GM23338 (cell line): ENCODE measurements around the gene PTPRQ. TPM values are rescaled to one million over a fixed set of nuclear protein-coding genes. Genes with fewer than 3 reads are reported as not detected.

Source experiments
- ATAC-seq: fragments of 200-7000 bp; cut with Tn5 transposase; 3 replicates; pipeline ENCODE4 v1.9.1; 2020
- DNase-seq: peaks from one replicate; pipeline ENCODE4 v3.0.0-alpha.2; 2015; ENCODE audit warnings: low spot score
- H2AFZ ChIP-seq: fragments of 200-600 bp; sonication (generic); 2 replicates; pipeline ENCODE4 v1.8.0; 2016; ENCODE audit warnings: antibody characterized with exemption, mild to moderate bottlenecking, moderate library complexity
- H3F3A ChIP-seq: fragments of 200-600 bp; sonication (generic); replicated peaks from 2 replicates; pipeline ENCODE4 v1.8.0; 2017; ENCODE audit warnings: antibody characterized with exemption, mixed run types, low read depth
- H3K27ac ChIP-seq: fragments of 200-600 bp; sonication (generic); 2 replicates; pipeline ENCODE4 v1.6.1; 2016; ENCODE audit warnings: low read depth
- H3K27me3 ChIP-seq: fragments of 200-600 bp; sonication (generic); 2 replicates; pipeline ENCODE4 v1.8.0; 2016; ENCODE audit warnings: mild to moderate bottlenecking, mixed run types, moderate library complexity; ENCODE audit not compliant: insufficient read depth
- H3K36me3 ChIP-seq: fragments of 200-600 bp; sonication (generic); 2 replicates; pipeline ENCODE4 v1.8.0; 2016; ENCODE audit warnings: mild to moderate bottlenecking; ENCODE audit not compliant: insufficient read depth
- H3K4me1 ChIP-seq: fragments of 200-600 bp; sonication (generic); 2 replicates; pipeline ENCODE4 v1.8.0; 2016; ENCODE audit warnings: mild to moderate bottlenecking, moderate library complexity; ENCODE audit not compliant: insufficient read depth
- H3K4me2 ChIP-seq: fragments of 200-600 bp; sonication (generic); 2 replicates; pipeline ENCODE4 v1.7.1; 2017; ENCODE audit warnings: mixed run types
- H3K4me3 ChIP-seq: fragments of 200-600 bp; sonication (generic); 2 replicates; pipeline ENCODE4 v1.6.1; 2016; ENCODE audit warnings: mixed run types
- H3K79me2 ChIP-seq: fragments of 200-600 bp; sonication (generic); replicated peaks from 2 replicates; pipeline ENCODE4 v1.8.0; 2017; ENCODE audit warnings: mild to moderate bottlenecking; ENCODE audit not compliant: insufficient read depth
- H3K9me2 ChIP-seq: fragments of 200-600 bp; sonication (generic); 2 replicates; pipeline ENCODE4 v1.8.0; 2017; ENCODE audit not compliant: insufficient read depth
- H4K20me1 ChIP-seq: fragments of 200-600 bp; sonication (generic); replicated peaks from 2 replicates; pipeline ENCODE4 v1.8.0; 2017; ENCODE audit warnings: mild to moderate bottlenecking; ENCODE audit not compliant: insufficient read depth
- H3K27ac Mint-ChIP-seq: 2 replicates; pipeline ENCODE4 v1.8.0; 2020; ENCODE audit warnings: inconsistent platforms, mild to moderate bottlenecking, moderate library complexity, mixed read lengths
- H3K27me3 Mint-ChIP-seq: 3 replicates; pipeline ENCODE4 v1.8.0; 2022; ENCODE audit warnings: low read depth, mild to moderate bottlenecking, moderate library complexity, mixed read lengths, inconsistent platforms; ENCODE audit not compliant: insufficient read depth, poor library complexity
- H3K36me3 Mint-ChIP-seq: 3 replicates; pipeline ENCODE4 v1.8.0; 2021; ENCODE audit warnings: low read depth, mild to moderate bottlenecking, inconsistent platforms, moderate library complexity, mixed read lengths
- H3K4me1 Mint-ChIP-seq: 3 replicates; pipeline ENCODE4 v1.8.0; 2020; ENCODE audit warnings: mild to moderate bottlenecking, inconsistent platforms, mixed read lengths
- H3K4me3 Mint-ChIP-seq: 3 replicates; pipeline ENCODE4 v1.8.0; 2021; ENCODE audit warnings: moderate library complexity, mild to moderate bottlenecking, inconsistent platforms, mixed read lengths
- H3K9me3 Mint-ChIP-seq: 3 replicates; pipeline ENCODE4 v1.8.0; 2020; ENCODE audit warnings: moderate library complexity, mild to moderate bottlenecking, inconsistent platforms, mixed read lengths
- EZH2phosphoT487 ChIP-seq: fragments of 200-600 bp; sonication (generic); IDR thresholded peaks from one replicate; pipeline ENCODE4 v1.8.1; 2018; ENCODE audit warnings: antibody characterized with exemption; ENCODE audit not compliant: unreplicated experiment
- JUNB ChIP-seq: IDR thresholded peaks from one replicate; pipeline ENCODE4 v1.6.1; 2016; ENCODE audit warnings: antibody characterized with exemption; ENCODE audit not compliant: unreplicated experiment
- NANOG ChIP-seq: IDR thresholded peaks from 2 replicates; pipeline ENCODE4 v1.6.1; 2016; ENCODE audit warnings: antibody characterized with exemption, borderline replicate concordance
- POLR2AphosphoS5 ChIP-seq: IDR thresholded peaks from 2 replicates; pipeline ENCODE4 v1.6.1; 2016; ENCODE audit warnings: antibody characterized with exemption, low read depth
- polyA plus RNA-seq: library from polyadenylated mRNA; unstranded; fragments of >200 nt; fragmentation: Nextera tagmentation; extraction: Ambion mirVana; gene quantifications from 2 replicates; pipeline ENCODE4 v1.2.1, GENCODE V29; 2016
- total RNA-seq: library from RNA; depleted of rRNA; stranded (reverse); fragments of >200 nt; shearing (Covaris generic); gene quantifications from 2 replicates; pipeline ENCODE4 v1.2.3, GENCODE V29; 2014
- TF ChIP-seq, protein P1 (sequence below), 2 experiments: fragments of 200-600 bp in 1 of 2; sonication (generic) in 1 of 2; conservative IDR thresholded peaks; 2 replicates each; pipeline versions ENCODE4 v1.5.1 to v1.6.1; 2016 to 2017; ENCODE audit warnings: antibody characterized with exemption in 2 of 2, low read depth in 2 of 2, mild to moderate bottlenecking in 2 of 2, moderate library complexity in 1 of 2
- TF ChIP-seq, protein P2 (sequence below): IDR thresholded peaks from one replicate; pipeline ENCODE4 v1.6.1; 2018; ENCODE audit warnings: antibody characterized with exemption; ENCODE audit not compliant: unreplicated experiment
- TF ChIP-seq, protein P3 (sequence below): IDR thresholded peaks from 2 replicates; pipeline ENCODE4 v1.6.1; 2016; ENCODE audit warnings: antibody characterized with exemption

PTPRQ gene
- total and polyA plus RNA-seq, 2 experiments from 2014 or later = not detected

DNA sequence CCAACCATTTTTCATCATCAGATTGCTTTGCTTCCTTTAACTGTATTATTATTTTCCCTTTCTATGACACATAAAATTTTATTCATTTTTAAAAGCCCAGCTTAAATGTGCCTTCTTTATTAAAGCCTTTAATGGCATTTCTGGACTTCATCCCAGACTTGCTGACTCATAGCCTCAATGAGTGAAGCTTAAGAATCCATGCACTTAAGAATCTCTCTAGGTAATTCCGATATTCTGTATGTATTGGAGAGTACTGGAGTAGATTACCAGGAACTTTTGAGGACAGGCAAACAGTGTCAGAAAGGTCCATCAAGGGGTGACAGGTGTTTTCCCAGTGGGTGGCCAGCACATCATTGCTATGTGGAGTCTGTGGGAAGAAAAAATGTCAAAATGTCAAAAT, 107.9 kb downstream of the PTPRQ start:
- Histone ChIP-seq H3K4me2 (no peak overlapping the region), H3F3A (no peaks in the 10 kb centered on the region)
- no peak for ATAC-seq

DNA sequence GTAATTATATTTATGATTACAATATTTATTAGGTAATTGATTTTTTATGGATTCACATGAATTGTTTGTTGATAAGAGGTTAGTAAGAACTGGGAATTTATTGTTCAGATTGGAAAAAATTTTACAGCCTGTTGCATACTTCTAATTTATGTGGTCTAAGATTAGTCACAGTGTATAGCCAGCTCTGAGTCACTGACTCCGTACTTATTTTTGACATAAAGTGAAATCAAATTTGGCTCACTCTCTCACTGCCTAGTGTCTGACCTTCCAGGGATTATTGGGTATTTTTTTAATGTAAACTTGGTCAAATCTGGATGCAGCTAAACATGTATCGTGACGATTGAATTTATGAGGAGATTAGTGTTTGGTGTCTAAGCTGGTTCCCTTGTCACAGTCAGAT, 109.3 kb downstream of the PTPRQ start:
- no peaks in the 10 kb centered on the region for H3K4me1 ChIP-seq
- DNase-seq (no peak), ATAC-seq (no peak)
- H3K36me3 ChIP-seq = no peaks in the 10 kb centered on the region
- Mint-ChIP-seq H3K4me1 (no peaks in the 10 kb centered on the region), H3K9me3 (no peaks in the 10 kb centered on the region), H3K27me3 (no peaks in the 10 kb centered on the region), H3K27ac (no peak overlapping the region), H3K36me3 (no peaks in the 10 kb centered on the region), H3K4me3 (no peak overlapping the region)
- H3K27me3 ChIP-seq = no peaks in the 10 kb centered on the region
- no peak overlapping the region for H3K4me2 ChIP-seq
- no peaks in the 10 kb centered on the region for H3K9me2 ChIP-seq
- H3F3A ChIP-seq = no peaks in the 10 kb centered on the region
- no peak overlapping the region for H3K4me3 ChIP-seq
- no peaks in the 10 kb centered on the region for H4K20me1 ChIP-seq
- no peaks in the 10 kb centered on the region for H3K79me2 ChIP-seq
- H2AFZ ChIP-seq = no peak overlapping the region
- no peak overlapping the region for H3K27ac ChIP-seq
- TF ChIP-seq, protein P1, sequence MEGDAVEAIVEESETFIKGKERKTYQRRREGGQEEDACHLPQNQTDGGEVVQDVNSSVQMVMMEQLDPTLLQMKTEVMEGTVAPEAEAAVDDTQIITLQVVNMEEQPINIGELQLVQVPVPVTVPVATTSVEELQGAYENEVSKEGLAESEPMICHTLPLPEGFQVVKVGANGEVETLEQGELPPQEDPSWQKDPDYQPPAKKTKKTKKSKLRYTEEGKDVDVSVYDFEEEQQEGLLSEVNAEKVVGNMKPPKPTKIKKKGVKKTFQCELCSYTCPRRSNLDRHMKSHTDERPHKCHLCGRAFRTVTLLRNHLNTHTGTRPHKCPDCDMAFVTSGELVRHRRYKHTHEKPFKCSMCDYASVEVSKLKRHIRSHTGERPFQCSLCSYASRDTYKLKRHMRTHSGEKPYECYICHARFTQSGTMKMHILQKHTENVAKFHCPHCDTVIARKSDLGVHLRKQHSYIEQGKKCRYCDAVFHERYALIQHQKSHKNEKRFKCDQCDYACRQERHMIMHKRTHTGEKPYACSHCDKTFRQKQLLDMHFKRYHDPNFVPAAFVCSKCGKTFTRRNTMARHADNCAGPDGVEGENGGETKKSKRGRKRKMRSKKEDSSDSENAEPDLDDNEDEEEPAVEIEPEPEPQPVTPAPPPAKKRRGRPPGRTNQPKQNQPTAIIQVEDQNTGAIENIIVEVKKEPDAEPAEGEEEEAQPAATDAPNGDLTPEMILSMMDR (conservative IDR thresholded peaks at IDR 0.05; ENCODE audit: low read depth in 2 of 2) = no peak
- TF ChIP-seq NANOG = no peak

More for the DNA sequence above, 107.9 kb downstream of the PTPRQ start:
- Mint-ChIP-seq H3K4me3 (no peak overlapping the region), H3K4me1 (no peaks in the 10 kb centered on the region), H3K27ac (no peak overlapping the region), H3K9me3 (no peaks in the 10 kb centered on the region), H3K27me3 (no peaks in the 10 kb centered on the region), H3K36me3 (no peaks in the 10 kb centered on the region)
- Histone ChIP-seq H3K79me2 (no peaks in the 10 kb centered on the region), H3K27ac (no peak overlapping the region), H3K4me3 (no peak overlapping the region), H4K20me1 (no peaks in the 10 kb centered on the region), H3K36me3 (no peaks in the 10 kb centered on the region), H2AFZ (no peak overlapping the region), H3K4me1 (no peaks in the 10 kb centered on the region), H3K9me2 (no peaks in the 10 kb centered on the region), H3K27me3 (no peaks in the 10 kb centered on the region)
- TF ChIP-seq, protein P2, sequence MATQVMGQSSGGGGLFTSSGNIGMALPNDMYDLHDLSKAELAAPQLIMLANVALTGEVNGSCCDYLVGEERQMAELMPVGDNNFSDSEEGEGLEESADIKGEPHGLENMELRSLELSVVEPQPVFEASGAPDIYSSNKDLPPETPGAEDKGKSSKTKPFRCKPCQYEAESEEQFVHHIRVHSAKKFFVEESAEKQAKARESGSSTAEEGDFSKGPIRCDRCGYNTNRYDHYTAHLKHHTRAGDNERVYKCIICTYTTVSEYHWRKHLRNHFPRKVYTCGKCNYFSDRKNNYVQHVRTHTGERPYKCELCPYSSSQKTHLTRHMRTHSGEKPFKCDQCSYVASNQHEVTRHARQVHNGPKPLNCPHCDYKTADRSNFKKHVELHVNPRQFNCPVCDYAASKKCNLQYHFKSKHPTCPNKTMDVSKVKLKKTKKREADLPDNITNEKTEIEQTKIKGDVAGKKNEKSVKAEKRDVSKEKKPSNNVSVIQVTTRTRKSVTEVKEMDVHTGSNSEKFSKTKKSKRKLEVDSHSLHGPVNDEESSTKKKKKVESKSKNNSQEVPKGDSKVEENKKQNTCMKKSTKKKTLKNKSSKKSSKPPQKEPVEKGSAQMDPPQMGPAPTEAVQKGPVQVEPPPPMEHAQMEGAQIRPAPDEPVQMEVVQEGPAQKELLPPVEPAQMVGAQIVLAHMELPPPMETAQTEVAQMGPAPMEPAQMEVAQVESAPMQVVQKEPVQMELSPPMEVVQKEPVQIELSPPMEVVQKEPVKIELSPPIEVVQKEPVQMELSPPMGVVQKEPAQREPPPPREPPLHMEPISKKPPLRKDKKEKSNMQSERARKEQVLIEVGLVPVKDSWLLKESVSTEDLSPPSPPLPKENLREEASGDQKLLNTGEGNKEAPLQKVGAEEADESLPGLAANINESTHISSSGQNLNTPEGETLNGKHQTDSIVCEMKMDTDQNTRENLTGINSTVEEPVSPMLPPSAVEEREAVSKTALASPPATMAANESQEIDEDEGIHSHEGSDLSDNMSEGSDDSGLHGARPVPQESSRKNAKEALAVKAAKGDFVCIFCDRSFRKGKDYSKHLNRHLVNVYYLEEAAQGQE = no peak
- TF ChIP-seq POLR2AphosphoS5 (no peak), EZH2phosphoT487 (no peak), JUNB (no peak)
- TF ChIP-seq, protein P3, sequence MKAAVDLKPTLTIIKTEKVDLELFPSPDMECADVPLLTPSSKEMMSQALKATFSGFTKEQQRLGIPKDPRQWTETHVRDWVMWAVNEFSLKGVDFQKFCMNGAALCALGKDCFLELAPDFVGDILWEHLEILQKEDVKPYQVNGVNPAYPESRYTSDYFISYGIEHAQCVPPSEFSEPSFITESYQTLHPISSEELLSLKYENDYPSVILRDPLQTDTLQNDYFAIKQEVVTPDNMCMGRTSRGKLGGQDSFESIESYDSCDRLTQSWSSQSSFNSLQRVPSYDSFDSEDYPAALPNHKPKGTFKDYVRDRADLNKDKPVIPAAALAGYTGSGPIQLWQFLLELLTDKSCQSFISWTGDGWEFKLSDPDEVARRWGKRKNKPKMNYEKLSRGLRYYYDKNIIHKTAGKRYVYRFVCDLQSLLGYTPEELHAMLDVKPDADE = no peak
- TF ChIP-seq, protein P1 (conservative IDR thresholded peaks at IDR 0.05; ENCODE audit: low read depth in 2 of 2) = no peak
- no peak for DNase-seq
